EH (cell line): ENCODE results near the gene PEX7.
"Not testable (repeated sequence)": the region's sequence is repeated elsewhere in the genome, so short reads cannot be mapped to it uniquely, and the experiment has no call there.

Source experiments
- DNase-seq: peaks from one replicate; pipeline ENCODE4 v3.0.0-alpha.2; 2015; ENCODE audit warnings: low read depth

The PEX7 gene

DNA sequence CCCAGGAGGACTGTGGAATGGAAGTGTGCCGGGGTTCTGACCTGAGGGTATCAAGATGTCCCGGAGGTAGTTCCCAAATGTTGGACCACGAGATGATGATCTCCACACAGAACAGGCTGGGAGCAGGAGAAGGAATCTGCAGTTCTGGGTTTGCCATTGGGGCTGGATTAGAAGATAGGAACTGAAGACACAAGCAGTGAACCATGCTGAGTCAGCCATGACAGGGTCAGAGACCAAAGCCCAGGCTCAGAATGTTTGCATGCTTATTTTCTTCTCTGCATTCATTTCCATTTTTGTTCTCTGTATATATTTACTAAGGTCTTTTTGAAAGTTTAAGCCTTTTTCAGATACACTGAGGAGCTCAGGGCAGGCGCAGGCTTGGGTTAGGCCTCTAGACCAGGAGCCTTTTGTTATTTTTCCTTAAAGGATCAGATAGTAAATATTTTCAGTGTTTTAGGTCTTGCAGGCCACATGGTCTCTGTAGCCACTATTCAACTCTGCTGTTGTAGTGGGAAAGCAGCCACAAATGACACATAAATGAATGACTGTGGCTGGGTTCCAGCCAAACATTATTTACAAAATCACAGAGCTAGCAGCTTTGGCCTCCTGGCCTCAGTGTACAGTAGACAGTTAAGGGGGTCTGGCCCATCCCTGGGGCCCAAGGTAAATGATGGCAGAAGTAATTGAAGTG lies 128.2 kb downstream of the PEX7 start:
- DNase-seq, result no peak

DNA sequence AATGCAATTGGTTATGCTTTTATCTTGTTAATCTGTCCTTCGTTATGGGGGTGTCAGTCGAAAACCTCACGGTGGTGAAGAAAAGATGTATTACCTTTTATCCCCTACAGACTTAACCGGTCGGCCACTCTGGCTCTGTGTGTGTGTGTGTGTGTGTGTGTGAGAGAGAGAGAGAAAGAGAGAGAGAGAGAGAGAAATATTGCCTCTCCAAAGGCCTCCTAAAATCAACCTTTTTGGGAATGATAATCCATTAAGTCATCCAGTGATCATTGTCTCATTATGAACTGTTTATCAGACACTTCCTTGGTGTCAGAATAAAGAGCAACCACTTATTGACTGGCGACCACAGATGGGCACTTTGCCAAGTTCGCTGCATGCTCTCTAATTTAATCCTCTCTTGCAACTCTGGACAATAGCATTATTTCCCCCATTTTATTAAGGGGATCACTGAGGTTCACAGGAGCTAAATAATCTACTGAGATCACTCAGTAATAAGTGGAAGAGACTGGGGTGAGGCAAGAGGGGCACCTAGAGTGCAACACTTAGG lies 130.4 kb downstream of the PEX7 start:
- DNase-seq, result no peak

DNA sequence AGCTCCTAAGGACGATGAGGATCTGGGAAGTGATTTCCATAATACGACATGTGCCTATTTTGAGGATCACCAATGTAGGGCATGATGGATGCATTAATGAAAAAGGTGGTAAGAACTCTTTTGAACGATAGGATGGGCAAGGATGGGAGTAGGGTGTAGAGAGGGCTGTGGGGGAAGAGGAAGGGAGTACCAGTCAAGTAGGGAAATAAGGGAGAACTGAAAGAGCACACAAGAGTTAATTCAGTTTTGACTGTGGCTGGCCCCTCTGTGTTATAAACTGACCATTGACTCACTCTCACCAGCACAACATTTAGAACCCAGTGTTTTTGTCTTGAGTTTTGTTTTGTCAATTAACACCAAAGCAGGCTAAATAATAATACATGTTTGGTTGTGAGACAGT lies 132.7 kb downstream of the PEX7 start:
- no peak for DNase-seq

DNA sequence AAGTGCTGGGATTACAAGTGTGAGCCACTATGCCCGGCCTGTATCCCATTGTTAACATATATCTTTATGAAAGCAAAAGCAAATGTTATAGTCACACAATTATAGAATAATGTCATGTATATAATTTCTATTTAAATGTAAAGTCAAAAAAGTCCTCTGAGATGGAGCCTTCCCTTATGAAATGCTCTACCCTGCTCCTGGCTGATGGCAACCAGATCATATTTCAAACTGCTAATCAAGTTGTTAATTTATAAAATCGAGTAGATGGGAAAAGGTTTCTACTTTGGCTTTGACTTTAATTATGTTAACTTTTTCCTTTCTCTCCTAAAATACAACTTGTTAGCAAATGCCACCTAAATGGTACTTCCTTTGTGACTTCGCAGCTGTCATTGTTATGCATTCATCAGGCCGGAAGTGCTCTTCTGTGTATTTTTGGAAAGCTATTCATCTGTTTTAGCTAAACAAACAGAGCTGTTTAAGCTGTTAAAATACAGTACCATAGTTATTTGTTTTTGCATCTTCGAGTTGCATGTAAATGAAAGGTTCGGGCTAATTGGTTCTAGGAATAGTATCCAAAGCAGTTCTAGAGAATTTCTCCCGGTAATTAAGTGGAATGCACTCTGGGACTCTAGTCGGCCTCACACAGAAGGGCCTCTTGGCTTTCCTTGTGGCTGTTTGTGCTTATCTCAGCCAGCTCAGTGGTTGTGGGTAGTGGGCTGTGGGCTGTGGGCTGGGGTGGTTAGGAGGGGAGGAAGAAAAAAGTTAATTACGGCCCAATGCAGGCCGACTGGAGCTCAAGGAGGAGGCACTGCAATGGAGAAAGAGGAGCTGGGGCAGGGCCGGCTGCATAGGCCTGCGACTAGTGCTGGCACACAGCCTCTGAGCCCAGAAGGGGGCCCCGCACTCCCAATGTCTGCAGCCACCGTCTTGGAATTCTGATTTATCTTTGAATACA lies 134.5 kb downstream of the PEX7 start:
- peak; percentile 8 for DNase-seq

DNA sequence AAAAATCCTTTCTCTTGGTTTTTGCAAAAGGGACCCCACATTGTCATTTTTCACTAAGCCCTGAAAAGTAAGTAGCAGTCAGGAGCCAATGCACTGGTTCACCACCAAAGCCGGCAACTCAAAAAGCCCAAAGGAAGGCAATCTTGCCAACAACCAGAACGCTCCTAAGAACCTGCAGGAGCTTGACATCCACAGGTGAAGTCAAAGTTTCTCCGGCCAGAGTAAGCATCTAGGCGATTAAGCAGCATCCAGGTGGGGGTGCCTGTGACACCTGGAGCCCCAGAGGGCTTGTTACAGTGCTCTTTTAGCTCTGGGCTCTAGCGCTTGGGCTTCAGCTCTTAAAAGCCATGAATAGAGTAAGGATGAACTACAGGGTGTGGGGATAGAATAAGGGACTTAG lies 135.8 kb downstream of the PEX7 start:
- no peak for DNase-seq

DNA sequence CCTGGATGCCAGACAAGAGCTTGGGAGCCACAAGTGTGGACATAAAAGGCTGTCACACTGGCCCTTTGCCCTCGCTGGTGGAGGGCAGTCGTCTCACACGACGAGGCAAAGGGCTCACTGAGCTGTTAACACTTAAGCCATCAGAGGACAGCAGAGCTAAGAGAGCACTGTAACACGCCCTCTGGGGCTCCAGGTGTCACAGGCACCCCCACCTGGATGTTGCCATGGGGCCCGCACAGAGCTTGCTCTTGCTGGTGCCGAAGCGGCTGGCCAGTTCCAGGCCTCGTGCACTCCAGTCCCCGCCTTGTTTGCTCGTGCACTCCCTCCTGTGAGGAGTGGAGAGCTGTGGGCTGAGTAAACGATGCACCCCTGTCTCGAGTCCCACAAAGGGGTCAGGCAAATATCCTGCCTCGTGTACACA lies 137.1 kb downstream of the PEX7 start:
- no peak for DNase-seq

DNA sequence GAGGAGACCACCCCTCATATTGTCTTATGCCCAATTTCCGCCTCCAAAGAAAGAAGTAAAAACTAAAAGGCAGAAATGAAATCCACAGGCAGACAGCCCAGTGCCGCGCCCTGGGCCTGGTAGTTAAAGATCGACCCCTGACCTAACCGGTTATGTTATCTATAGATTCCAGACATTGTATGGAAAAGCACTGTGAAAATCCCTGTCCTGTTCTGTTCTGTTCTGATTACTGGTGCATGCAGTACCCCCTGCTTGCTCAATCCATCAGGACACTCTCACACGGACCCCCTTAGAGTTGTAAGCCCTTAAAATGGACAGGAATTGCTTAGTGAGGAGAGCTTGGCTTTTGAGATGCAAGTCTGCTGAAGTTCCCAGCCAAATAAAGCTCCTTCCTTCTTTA lies 137.5 kb downstream of the PEX7 start:
- DNase-seq, result not testable (repeated sequence)

DNA sequence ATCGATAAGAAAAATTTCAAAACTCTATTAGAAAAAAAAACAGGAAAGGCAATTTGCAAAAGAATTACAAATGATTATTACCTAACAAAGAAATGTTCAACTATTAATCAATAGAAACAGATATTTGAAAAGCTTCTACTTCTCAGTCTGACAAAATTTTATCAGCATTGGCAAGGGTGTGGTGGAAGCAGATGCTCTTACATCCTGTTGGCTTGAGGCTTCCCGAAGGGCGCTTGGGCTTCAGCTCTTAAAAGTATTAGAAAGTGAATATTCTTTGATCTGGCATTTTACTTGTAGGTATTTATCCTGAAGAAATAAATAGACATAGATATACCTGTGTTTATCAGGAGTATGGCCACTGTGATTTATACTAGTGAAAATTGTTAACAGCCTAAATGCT lies 138.4 kb downstream of the PEX7 start:
- DNase-seq, result no peak

DNA sequence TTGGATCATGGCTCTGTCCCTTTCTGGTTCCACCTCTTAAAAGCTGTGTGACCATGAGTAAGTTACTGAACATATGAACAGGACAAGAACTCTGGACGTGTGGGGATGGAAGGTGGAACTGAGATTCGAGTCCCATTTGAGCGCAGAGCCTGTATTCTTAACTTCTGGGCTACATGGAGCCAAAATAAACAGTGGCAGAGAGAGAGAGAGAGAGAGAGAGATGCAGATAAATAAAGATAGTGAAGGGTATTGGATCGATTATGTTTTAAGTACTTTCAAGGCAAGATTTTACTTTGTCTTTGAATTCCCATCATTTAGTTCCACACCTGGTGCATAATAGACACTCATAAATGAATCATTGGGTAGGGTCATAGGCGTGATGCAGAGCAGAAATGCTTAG lies 139.5 kb downstream of the PEX7 start:
- DNase-seq, result no peak

DNA sequence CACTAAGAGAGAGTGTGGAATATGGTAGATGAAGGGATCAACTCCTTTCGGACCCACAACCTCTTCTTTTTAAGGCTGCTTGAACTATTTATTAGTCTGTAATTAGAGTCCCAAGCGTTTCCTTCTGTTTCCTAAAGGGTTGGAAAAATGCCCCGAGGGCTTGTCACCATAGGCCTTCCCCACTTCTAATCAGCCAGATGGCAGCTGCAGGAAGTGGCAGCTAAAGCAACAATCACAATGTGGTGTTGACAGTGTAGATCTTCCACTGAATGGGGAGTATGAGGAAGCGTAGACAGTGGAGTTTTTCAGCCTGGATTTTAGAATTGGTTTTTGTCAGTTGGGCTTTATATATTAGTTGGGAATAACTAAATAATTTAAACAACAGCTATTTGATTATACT lies 140.3 kb downstream of the PEX7 start:
- DNase-seq, result peak; percentile 21

DNA sequence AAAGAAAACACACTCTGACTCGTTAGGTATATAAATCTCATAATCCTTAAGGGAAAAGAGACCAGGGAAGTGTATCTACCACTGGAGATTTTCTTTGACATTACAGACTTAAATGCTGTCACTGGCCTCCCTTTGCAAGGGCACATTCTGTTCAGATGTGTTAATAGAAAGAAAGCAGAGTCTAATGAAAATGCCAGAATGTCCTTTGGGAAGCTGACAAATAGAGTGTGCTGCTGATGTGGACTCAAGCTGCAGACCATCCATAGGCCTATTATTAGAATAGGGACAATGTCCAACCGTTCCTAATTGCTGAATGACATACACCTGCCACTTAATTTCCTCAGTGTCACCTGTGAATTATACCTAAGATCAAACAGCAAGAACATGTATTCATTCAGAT lies 140.9 kb downstream of the PEX7 start:
- no peak for DNase-seq
